ENCODE measurements around the gene CIDEB.
"Not testable (repeated sequence)": the region's sequence is repeated elsewhere in the genome, so short reads cannot be mapped to it uniquely, and the experiment has no call there.

The CIDEB gene

DNA sequence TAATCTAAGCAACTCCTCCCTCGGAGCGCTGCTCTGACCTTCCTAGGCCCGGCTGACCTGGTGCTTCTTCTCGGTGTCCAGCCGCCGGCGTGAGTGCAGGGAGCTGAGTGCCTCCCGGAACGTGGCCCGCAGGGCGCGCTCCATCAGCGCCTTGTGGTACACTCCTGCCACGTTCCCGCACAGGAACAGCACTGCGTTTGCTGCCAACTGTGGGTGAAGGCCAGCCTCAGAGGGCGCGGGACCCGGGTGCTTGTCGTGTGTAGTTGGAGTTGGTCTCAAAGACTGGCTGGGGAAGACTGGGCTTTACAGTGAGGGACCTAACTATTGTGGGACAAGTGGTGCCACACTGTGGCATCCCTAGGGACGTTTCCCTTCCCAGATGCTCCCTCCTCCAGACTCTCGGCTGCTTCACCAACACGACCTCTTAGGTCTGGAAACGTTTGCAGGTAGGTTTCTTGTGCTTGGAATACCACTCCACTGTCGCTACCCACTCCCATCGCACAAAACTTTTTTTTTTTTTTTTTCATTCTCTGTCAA is 24.0 kb upstream of the CIDEB start:
- no peak for DNase-seq

- DNase-seq, result no peak
Observed at GRCh38 chr14:24330973-24331674, 23.3 kb upstream of the CIDEB start.

- no peak for DNase-seq
Observed at GRCh38 chr14:24329736-24330135, 22.0 kb upstream of the CIDEB start.

- DNase-seq, result no peak
Observed at GRCh38 chr14:24329073-24329663, 21.4 kb upstream of the CIDEB start.

- not testable (repeated sequence) for DNase-seq
Observed at GRCh38 chr14:24327914-24328313, 20.1 kb upstream of the CIDEB start.

GRCh38 chr14:24327303-24327702 is 19.5 kb upstream of the CIDEB start:
- no peak for DNase-seq

DNA sequence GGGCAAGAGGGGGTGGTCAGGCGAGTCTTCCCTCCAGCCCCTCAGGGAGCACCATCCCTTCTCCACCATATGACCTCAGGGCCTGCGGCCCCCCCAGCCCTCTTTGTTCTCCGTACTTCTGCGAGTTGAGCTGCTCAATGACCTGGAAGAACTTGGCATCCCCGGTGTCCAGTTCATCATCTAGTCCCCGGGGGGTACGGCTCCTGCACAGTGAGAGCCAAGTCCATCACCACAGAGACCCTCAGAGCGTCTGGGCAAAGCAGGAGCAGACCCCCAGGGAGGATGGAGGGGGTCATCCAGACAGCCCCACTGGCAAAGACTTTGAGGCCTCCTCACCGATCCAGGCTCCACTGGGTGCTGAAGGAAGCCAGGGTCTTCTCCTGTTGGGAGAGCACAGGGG is 18.2 kb upstream of the CIDEB start:
- DNase-seq, result no peak

GRCh38 chr14:24325041-24325530 is 17.3 kb upstream of the CIDEB start:
- DNase-seq, result no peak

DNA sequence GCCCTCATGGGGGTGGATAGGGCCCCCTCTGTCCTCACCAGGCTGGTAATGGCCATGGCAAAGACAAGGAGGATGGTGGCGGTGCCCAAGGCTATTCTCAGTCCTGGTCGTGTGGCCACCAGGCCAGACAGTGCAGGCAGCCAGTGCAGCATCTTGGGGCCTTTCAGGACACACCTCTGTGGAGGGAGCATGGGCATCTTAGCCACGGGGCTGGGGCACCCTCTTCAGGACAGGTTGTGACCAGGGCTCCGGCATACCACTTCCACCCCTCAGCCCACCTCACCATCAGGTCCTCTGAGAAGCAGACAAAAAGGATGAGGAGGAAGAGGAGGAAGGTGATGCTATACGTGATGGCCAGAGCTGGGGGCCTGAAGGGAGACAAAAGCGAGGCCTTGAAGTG is 16.2 kb upstream of the CIDEB start:
- no peak for DNase-seq

DNA sequence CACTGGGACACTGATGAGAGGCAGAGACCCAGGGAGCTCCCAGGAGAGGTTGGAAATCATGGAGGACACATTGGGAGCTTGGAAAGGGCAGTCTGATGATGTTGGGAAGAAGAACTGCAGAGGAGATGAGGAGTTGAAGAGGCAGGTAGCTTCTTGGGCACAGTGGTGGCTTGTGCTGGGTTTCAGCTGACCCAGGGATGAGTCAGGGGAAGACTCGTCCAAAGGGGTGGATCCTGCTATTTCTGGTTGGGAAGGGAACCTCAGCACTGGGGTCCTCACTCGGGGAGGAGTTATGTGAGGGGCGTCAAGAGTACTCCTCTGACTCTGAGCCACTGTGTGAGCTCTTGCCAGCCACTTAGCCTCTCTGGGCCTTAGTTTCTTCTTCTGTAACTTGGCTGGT is 15.6 kb upstream of the CIDEB start:
- DNase-seq, result no peak

DNA sequence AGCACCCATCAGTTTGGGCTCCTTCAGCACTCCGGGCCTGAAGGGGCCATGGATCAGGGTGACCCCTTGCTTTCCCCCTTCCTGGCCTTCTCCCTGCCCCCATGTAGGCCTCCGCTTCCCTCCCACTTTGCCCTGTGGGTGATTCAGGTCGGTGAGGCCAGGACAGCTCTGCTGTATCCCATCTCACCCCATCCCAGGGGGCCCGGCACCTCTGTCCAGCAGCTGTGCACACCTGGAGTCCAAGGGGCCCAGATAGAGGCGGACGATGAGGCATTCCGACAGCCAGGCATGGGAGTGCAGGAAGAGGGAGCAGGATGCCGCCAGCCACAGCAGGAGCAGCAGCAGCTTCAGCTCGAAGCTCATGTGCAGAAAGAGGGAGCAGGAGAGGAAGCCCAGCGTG is 14.9 kb upstream of the CIDEB start:
- no peak for DNase-seq

GRCh38 chr14:24321212-24321975 is 13.6 kb upstream of the CIDEB start:
- DNase-seq, result no peak

DNA sequence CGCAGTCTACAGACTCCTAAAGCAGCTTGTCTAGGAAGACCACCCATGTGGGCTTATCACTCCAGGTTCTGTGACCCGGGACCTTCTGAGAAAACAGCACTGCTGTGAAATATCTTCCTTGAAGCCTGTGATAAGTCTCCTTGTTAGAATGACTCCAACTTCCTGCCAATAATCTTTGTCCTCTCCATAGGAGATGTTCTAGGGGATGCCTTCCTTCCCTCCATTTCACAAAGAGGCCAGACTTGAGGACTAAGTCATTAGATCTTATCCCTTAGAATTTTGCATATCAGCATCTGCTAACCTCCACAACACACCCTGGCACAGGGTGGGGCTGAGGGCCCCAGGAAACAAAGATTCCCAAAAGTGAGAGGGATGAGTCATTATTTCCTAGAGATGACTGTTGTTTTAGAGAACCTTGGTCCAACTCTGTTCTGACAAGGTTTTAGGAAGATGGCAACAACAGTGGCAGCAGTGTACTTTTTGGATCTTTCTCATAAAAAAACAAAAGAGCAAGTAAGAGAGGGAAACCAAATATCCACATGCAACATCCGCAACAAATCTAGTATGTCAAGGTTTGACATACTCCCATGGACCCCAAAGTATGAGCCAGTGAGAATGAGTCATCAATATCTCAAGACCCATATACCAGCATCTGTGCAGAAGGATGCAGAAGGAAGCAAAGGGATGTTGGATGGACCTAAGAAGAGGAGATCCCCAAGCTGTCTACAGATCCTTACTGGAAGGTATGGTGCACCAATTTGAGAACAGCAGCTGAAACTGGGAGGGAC is 9.6 kb upstream of the CIDEB start:
- DNase-seq, result no peak

DNA sequence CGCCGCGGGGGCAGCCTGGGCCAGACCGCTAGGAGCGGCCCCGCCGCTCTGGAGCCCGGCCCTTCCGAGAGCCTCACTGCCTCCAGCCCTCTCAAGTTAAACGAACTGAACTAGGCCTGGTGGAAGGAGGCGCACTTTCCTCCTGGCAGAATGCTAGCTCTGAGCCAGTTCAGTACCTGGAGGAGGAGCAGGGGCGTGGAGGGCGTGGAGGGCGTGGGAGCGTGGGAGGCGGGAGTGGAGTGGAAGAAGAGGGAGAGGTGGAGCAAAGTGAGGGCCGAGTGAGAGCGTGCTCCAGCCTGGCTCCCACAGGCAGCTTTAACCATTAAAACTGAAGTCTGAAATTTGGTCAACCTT is 8.8 kb upstream of the CIDEB start:
- no peak for DNase-seq

- no peak for DNase-seq
Observed at GRCh38 chr14:24315807-24316596, 8.2 kb upstream of the CIDEB start.

DNA sequence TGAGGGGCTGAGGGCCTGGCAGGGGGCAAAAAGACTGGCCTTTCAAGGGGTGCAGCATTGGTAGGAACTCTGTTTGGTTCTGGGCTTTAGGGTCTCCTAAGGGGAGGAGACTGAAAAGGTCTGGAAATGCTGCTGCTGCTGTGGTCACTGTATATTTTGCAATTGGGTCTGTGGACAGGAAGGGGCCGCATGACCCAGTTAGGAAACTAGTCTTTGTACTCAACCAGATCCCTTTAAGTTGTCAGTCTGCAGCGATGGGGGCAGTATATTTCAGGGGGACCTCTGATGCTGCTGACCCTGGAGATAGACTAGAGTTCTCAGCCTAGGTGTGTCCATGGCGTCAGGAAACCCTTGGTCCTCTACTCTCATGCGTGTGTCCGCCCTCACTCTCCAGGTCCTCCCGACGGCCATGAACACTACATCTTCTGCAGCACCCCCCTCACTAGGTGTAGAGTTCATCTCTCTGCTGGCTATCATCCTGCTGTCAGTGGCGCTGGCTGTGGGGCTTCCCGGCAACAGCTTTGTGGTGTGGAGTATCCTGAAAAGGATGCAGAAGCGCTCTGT is 7.5 kb upstream of the CIDEB start:
- no peak for DNase-seq

GRCh38 chr14:24314377-24315193 is 6.8 kb upstream of the CIDEB start:
- no peak for DNase-seq

DNA sequence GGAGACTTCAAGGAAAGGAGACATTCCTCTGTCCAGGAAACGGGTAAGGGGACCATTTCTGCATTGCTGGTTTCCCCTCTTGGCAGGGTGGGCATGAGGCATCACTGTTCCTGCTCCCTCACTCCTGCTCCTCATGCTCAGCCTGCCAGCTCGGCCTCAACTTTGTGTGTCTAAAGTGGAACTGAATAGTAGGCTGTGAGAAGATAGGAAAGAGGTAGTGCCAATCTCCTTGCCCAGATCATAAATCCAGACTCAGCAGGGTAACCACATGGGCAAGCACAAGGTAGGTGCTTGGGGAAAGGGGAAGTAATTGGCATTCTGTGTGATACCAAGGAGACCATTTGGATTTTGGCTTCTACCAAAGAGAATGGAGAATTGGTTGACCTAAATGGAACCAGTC is 6.1 kb upstream of the CIDEB start:
- DNase-seq, result no peak

DNA sequence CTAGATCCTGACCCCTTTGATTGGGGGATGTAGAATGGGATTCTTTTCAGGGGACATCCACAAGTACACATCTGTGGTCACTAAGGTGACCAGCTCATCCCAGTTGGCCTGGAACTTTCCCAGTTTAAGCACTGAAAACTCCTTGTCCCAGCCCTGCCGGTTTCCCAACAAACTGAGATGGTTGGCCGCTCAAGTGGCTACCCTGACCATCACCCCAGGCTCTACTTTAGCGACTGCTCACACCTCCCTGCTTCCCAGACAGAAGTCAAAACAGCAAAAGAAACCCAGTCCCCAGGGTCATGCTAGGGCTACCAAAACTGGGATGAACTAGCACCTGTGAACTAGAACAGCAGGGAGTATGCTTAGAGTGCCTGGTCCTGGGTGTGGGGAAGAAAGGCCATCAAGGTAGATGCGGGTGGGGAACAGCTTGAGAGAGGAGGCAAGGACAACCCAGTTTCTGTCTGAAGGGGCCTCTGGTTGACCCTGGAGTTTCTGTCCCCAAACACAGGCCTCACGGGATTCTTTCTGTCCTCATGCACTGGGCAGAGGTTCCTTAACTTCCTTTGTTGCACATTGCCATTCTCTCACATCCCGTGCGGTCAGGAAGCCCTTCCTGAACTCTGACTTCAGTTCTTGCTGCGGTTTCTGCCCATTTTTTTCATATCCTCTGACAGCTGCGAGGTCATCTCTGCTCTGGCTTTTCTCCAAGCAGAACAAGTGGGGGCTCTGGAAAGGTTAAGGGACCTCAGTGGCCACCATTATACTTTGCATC is 5.1 kb upstream of the CIDEB start:
- no peak for DNase-seq
